HG03280 (cell line): Measurements from ENCODE around the gene SVOPL.
"Not testable (repeated sequence)": the region's sequence is repeated elsewhere in the genome, so short reads cannot be mapped to it uniquely, and the experiment has no call there.

Experiments used
- ATAC-seq: cut with Tn5 transposase; IDR thresholded peaks from one replicate; pipeline ENCODE4 v1.9.1; 2021; ENCODE audit warnings: mild to moderate bottlenecking, moderate library complexity; ENCODE audit not compliant: unreplicated experiment

Gene SVOPL

GRCh38 chr7:138701537-138701923 is 368 bp upstream of the SVOPL start:
- no peak for ATAC-seq

DNA sequence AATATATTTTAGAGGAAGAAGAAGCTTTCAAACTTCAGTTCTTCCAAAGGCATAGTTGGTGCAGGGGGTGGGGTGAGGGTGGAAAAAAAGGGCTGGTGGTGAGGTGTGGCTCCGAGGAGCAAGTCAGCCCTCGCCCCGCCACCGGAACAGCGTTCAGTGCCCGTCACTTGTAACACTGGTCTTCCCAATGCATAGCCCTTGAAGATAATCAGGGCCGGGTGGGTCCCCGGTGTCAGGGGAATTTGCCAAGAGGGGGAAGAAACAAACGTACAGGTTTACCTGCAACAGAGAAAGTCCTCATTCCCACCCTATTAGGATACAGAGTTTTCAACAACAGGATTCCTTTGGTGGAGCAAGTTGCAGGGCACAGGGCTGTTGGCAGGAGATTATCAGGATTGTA is 1.5 kb downstream of the SVOPL start:
- no peak for ATAC-seq

GRCh38 chr7:138698281-138698680 is 2.9 kb downstream of the SVOPL start:
- ATAC-seq = no peak

GRCh38 chr7:138697535-138698182 is 3.5 kb downstream of the SVOPL start:
- no peak for ATAC-seq

- ATAC-seq = not testable (repeated sequence)
Observed at GRCh38 chr7:138695776-138696175, 5.4 kb downstream of the SVOPL start.

DNA sequence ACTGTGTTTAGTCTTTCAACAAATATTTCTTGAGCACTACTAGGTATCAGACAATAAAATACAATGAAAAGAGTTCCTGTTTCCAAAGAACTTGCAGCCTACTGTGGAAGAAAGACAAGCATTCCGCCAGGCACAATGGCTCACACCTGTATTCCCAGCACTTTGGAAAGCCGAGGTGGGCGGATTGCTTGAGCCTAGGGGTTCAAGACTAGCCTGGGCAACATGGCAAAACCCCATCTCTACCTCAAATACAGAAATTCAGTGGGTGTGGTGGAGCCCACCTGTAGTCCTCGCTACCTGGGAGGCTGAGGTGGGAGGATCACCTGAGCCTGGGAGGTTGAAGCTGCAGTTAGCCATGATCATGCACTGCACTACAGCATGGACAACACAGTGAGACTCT is 6.1 kb downstream of the SVOPL start:
- ATAC-seq = no peak

DNA sequence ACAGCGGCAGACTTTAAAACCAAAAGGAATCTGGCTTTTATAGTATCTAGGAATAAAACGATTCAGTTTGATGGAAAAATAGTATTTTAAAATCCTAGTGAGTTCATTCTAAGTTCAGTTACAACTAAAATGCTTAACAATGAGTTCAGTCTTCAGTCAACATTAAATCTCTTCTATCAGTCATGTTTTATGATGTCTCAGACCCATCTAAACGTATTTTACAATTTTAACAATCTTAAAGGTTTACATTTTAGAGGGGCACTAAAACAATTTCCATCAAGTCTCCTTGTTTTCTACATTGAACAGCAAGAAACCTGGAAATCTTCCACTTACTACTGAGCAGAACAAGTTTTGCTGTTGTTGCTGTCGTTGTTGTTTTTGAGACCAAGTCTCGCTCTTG is 10.0 kb downstream of the SVOPL start:
- no peak for ATAC-seq

GRCh38 chr7:138690495-138690894 is 10.7 kb downstream of the SVOPL start:
- no peak for ATAC-seq

DNA sequence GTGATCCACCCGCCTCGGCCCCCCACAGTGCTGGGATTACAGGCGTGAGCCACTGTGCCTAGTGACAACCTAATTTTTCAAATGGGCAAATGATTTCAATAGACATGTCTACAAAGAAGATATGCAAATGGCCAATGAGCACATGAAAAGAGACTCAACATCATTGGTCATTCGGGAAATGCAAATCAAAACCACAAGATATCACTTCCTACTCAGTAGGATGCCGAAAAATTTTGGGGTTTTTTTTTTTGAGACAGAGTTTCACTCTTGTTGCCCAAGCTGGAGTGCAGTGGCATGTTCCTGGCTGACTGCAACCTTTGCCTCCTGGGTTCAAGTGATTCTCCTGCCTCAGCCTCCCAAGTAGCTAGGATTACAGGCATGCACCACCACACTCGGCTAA is 13.1 kb downstream of the SVOPL start:
- ATAC-seq = not testable (repeated sequence)

- no peak for ATAC-seq
Observed at GRCh38 chr7:138684340-138684739, 16.8 kb downstream of the SVOPL start.

- no peak for ATAC-seq
Observed at GRCh38 chr7:138679793-138680192, 21.4 kb downstream of the SVOPL start.

- no peak for ATAC-seq
Observed at GRCh38 chr7:138670594-138670993, 30.6 kb downstream of the SVOPL start.

DNA sequence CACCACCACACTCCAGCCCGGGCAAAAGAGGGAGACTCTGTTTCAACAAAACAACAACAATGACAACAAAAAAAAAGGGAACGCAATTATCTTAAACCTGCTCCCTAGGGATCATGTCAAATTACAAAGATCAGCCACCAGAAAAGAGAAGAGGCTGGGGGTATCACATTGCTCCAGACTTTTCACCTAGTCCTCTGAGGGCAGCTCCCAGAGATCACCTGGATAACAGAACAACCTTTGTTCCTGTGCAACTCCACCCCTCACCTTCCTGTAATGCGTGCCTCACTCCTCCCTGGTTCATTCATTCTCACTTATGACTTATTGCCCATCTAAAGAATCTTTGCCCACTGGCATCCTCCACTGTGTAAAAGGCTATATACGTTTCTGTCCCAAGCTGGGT is 31.8 kb downstream of the SVOPL start:
- ATAC-seq = no peak

DNA sequence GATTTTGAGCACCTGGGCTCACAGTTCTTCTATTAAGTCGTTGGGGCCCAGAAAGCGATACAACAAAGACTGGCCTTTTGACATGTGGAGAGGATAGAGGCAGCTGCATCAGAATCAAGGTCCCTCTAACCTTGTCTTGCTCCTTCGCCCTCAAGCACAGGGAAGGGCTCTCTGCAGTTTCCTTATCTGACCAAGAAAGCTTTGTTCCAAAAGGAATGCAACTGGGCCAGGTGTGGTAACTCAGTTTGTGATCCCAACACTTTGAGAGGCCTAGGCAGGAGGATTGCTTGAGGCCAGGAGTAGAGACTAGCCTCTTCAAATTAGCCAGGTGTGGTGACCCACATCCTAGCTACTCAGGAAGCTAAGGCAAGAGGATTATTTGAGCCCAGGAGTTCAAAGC is 32.2 kb downstream of the SVOPL start:
- ATAC-seq = no peak

DNA sequence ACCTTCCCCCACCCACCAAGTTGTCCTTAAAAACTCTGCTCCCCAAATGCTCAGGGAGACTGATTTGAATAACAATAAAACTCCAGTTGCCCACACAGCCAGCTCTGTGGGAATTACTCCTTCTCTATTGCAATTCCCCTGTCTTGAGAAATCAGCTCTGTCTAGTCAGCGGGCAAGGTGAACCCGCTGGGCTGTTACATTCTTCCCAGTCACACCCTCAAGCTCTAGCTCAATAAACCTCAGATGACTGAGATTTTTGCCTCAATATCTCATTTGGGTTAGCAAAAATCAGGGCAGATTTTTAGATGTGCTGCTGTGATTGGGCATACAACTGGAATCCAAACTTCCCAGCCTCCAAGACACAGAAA is 32.9 kb downstream of the SVOPL start:
- ATAC-seq = no peak

GRCh38 chr7:138667535-138668228 is 33.5 kb downstream of the SVOPL start:
- no peak for ATAC-seq

GRCh38 chr7:138666385-138666784 is 34.8 kb downstream of the SVOPL start:
- no peak for ATAC-seq

- no peak for ATAC-seq
Observed at GRCh38 chr7:138665669-138666140, 35.5 kb downstream of the SVOPL start.

DNA sequence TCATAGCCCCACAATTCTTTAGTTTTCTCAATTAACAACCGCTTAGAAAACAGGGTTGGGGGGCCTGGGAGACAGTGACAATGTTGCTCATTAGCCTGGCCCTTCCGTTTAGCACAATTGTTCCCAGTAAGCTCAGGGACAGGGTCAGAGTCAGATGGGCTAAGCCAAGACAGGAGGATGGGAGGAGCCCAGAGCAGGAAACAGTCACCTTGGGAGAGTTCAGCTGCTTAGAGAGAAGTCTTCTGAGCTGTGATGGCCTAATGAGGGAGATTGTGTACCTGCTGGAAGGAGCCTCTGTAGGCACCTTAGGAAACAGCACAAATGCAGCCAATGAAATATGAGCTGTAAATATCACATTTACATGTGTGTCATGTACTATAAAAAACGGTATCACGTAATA is 35.9 kb downstream of the SVOPL start:
- no peak for ATAC-seq

DNA sequence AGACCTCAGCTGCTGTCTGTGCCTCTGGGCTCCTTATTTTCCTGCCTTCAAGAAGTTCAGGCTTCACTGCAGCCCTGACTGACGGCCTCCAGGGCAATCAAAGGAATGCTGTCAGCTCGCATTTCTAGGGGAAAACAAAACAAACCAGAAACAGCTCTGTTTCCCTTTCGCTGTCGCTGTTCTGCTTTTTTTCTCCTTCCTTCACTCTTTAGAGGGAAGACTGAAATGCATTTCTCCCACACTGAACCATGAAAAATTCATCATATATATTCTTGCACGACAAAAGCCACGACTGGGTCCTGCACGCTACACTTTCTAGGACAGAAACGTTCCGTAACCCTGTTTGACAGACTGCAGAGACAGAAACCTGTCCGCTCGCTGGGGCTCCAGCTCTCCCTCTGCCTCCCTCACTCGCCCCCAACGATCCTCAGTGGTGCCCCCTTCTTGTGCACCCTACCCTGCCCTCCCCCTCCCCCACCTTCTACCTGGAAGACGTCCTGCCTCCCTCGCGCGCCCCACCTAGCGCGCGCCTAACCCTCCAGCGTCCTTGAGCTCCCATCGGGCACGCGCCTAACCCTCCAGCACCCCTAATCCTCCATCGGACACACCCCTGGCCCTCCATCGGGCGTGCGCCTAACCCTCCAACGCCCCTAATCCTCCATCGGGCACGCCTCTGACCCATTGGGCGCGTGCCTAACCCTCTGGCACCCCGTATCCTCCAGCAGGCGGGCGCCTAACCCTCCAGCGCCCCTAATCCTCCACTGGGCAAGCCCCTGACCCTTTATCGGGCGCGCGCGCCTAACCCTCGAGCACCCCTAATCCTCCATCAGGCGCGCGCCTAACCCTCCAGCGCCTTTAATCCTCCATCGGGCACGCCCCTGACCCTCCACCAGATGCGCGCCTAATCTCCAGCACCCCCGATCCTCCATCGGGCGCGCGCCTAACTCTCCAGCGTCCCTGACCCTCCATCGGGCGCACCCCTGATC is 37.1 kb downstream of the SVOPL start:
- ATAC-seq = no peak

GRCh38 chr7:138662991-138663320 is 38.2 kb downstream of the SVOPL start:
- no peak for ATAC-seq
